Activated naive CD4-positive, alpha-beta T cell (primary cell): ENCODE measurements around the gene CTAG1B.
"Not testable (repeated sequence)": the region's sequence is repeated elsewhere in the genome, so short reads cannot be mapped to it uniquely, and the experiment has no call there.

Experiments
- DNase-seq, 4 experiments: peaks; one replicate each; lab custom pipeline; 2025; lab: John Stamatoyannopoulos, UW

Gene CTAG1B

GRCh38 chrX:154619182-154619581 is at the start of gene CTAG1B:
Gene CTAG1B, minus strand, starts transcription at chrX:154619282. Its CDS starts 64 bp downstream, at chrX:154619218.
- DNase-seq, result not testable (repeated sequence)

- no peak for DNase-seq
Measured at GRCh38 chrX:154661899-154662298, 42.8 kb upstream of the CTAG1B start.

- DNase-seq, result no peak
Measured at GRCh38 chrX:154661170-154661569, 42.1 kb upstream of the CTAG1B start.

GRCh38 chrX:154660541-154660940 is 41.5 kb upstream of the CTAG1B start:
- DNase-seq, result no peak

GRCh38 chrX:154658957-154659356 is 39.9 kb upstream of the CTAG1B start:
- no peak for DNase-seq

GRCh38 chrX:154658187-154658586 is 39.1 kb upstream of the CTAG1B start:
- DNase-seq, result no peak

GRCh38 chrX:154657226-154657805 is 38.2 kb upstream of the CTAG1B start:
- no peak for DNase-seq

- DNase-seq, result no peak
Measured at GRCh38 chrX:154655786-154656185, 36.7 kb upstream of the CTAG1B start.

- DNase-seq, result no peak
Measured at GRCh38 chrX:154655346-154655745, 36.3 kb upstream of the CTAG1B start.

- no peak for DNase-seq
Measured at GRCh38 chrX:154654925-154655324, 35.8 kb upstream of the CTAG1B start.

- no peak for DNase-seq
Measured at GRCh38 chrX:154654372-154654771, 35.3 kb upstream of the CTAG1B start.

GRCh38 chrX:154653413-154653812 is 34.3 kb upstream of the CTAG1B start, which contains the start of gene CTAG2:
Gene CTAG2, minus strand, starts transcription at chrX:154653579. Its CDS starts 64 bp downstream, at chrX:154653515.
- DNase-seq, result not testable (repeated sequence)

- no peak for DNase-seq
Measured at GRCh38 chrX:154653048-154653401, 33.9 kb upstream of the CTAG1B start.

- no peak for DNase-seq
Measured at GRCh38 chrX:154652311-154653047, 33.4 kb upstream of the CTAG1B start.

- DNase-seq, result no peak
Measured at GRCh38 chrX:154650221-154650510, 31.1 kb upstream of the CTAG1B start.

GRCh38 chrX:154649503-154650220 is 30.6 kb upstream of the CTAG1B start:
- no peak for DNase-seq

GRCh38 chrX:154648931-154649330 is 29.8 kb upstream of the CTAG1B start:
- no peak for DNase-seq

GRCh38 chrX:154645745-154646378 is 26.8 kb upstream of the CTAG1B start:
- DNase-seq, result not testable (repeated sequence)

- DNase-seq, result not testable (repeated sequence)
Measured at GRCh38 chrX:154643708-154644107, 24.6 kb upstream of the CTAG1B start.

GRCh38 chrX:154641740-154642139 is 22.7 kb upstream of the CTAG1B start:
- DNase-seq, result not testable (repeated sequence)

GRCh38 chrX:154633661-154634060 is 14.6 kb upstream of the CTAG1B start:
- DNase-seq, result not testable (repeated sequence)

GRCh38 chrX:154630949-154631348 is 11.9 kb upstream of the CTAG1B start:
- not testable (repeated sequence) for DNase-seq

GRCh38 chrX:154628960-154629359 is 9.9 kb upstream of the CTAG1B start:
- DNase-seq, result not testable (repeated sequence)
